Measurements from ENCODE around the gene ENTR1.

ENTR1 gene

DNA sequence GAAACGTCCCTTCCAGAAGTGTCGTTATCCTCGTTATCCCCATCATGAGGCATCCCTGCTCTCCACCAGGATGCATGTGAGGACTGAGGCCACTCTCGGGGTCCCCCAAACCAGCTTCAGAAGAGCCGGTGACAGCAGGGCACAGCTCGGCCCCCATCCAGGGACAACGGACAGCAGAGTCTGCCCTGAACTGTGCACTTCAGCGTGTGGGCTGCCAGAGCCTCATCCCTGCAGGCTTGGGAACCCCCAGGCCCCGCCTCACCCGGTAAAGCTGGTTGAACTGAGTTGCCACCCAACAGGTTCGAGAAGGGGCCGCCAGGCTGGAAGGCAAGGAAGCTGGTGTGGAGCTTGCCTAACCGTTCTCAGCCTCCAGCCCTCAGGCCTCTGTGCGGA, 36.2 kb downstream of the ENTR1 start:
- no peak overlapping the region for H3K4me3 ChIP-seq (ENCODE audit: low read depth, low read length)
- TF ChIP-seq, protein P1, sequence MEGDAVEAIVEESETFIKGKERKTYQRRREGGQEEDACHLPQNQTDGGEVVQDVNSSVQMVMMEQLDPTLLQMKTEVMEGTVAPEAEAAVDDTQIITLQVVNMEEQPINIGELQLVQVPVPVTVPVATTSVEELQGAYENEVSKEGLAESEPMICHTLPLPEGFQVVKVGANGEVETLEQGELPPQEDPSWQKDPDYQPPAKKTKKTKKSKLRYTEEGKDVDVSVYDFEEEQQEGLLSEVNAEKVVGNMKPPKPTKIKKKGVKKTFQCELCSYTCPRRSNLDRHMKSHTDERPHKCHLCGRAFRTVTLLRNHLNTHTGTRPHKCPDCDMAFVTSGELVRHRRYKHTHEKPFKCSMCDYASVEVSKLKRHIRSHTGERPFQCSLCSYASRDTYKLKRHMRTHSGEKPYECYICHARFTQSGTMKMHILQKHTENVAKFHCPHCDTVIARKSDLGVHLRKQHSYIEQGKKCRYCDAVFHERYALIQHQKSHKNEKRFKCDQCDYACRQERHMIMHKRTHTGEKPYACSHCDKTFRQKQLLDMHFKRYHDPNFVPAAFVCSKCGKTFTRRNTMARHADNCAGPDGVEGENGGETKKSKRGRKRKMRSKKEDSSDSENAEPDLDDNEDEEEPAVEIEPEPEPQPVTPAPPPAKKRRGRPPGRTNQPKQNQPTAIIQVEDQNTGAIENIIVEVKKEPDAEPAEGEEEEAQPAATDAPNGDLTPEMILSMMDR (IDR thresholded peaks at IDR 0.05; ENCODE audit: low read depth, low read length): no peak
- DNase-seq (ENCODE audit: low read depth, low spot score): no peak
- in situ Hi-C loops (cut with HindIII; ENCODE audit: low sequenced_read_pairs): no loop called here

DNA sequence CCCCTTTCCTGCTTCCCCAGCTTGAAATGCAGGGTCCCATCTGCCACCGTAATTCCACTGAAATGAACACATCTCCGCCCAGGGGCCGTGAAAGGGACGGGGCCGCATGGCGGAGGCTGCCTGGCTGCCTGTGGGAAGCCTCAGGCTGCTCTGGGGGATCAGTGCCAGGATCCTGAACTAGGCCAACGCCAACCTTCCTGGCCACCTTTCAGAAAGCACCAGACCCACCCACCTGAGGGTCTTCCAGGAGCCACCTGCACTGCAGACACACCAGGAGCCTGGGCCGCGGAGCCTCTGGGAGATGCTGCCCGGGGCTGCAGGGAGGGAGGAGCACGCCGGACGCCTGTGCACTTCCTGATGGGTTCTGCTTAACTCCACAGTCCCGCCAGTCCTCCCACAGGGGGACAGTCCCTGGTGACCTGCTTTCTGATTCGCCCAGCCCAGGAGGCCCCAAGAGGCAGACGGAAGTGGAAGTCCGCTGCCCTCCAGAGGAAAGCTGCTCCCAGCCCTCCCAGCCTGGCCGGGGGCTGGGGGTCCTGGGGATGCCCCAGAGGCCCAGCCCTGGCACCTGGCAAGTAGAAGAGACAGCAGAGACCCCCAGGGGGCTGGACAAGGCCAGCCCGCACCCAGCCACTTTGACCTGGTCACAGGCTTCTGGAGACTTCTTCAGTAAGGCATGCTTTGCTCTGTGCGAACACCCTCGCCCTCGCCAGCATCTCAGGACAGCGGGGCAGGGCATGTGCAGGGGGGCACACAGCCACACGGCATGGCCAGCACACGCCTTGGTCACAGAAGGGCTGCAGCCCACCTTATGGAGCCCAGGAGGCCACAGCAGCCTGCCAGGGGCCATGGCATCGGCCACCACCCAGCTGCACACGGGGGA, 36.9 kb downstream of the ENTR1 start, which contains the start of gene CARD9:
Gene CARD9 (minus strand): TSS at position 370 of the 883 bp plus-strand sequence. CDS start 1,591 bp downstream, outside the sequence.
- in situ Hi-C loops (cut with HindIII; ENCODE audit: low sequenced_read_pairs): no loop called here
- TF ChIP-seq, protein P1 (IDR thresholded peaks at IDR 0.05; ENCODE audit: low read depth, low read length): no peak
- no peak for DNase-seq (ENCODE audit: low read depth, low spot score)
- no peak within 1 kb of the TSS for H3K4me3 ChIP-seq (ENCODE audit: low read depth, low read length)

DNA sequence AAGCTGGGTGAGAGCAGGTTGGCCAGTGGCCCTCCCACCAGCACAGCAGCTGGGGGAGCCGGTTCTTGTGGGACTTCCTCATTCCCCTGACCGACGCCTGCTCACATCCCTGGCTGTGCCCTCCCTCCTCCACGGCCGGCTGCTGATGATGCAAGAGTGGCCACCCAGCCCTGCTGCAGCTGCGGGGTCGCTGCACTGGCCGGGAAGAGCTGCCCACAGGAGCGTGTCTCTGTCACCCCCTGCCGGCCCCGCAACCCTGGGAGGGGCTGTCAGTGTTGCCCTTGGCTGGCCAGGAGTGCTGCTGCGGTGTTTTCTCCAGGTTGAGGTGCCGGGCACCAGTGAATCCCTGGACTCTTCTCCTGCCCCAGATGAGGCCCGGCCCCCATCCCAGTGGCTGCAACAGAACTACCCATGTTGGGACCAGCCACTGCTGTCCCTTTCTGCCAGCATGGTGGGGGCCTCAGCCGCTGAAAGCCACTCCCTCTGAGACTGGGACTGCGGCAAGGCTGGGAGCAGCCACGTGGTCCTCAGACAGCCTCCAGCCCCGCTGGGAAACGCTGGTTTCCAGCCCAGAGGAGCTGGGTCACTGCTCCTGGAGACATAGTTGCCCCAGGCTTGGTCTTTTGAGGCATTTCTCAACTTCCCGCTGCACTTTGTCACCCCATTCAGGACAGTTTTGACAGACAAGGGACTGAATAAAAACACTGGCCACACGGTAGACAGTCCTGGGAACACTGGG, 37.7 kb downstream of the ENTR1 start:
- TF ChIP-seq, protein P1 (IDR thresholded peaks at IDR 0.05; ENCODE audit: low read depth, low read length): peak; percentile 18
- H3K4me3 ChIP-seq (ENCODE audit: low read depth, low read length): no peak overlapping the region
- DNase-seq (ENCODE audit: low read depth, low spot score): peak; percentile 66
- in situ Hi-C loops (cut with HindIII; ENCODE audit: low sequenced_read_pairs): no loop called here

DNA sequence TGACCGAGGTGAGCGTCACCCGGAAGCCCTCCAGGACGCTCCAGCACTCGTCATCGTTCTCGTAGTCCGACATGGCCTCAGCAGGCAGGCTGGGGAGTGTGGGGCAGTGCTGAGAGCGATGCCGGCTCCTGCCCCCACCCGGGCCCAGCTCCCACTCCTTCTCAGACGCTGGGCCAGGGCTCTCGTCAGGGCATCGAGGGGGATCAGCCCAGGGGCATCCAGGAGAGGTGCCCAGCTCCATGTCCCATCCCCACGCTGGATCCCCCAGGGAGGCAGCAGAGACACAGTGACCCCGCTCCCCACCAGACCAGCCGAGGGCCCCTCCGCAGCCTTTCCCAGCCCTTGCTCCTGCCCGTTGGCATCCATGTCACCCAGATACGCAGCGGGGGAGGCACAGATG, 38.4 kb downstream of the ENTR1 start:
- in situ Hi-C loops (cut with HindIII; ENCODE audit: low sequenced_read_pairs): no loop called here

DNA sequence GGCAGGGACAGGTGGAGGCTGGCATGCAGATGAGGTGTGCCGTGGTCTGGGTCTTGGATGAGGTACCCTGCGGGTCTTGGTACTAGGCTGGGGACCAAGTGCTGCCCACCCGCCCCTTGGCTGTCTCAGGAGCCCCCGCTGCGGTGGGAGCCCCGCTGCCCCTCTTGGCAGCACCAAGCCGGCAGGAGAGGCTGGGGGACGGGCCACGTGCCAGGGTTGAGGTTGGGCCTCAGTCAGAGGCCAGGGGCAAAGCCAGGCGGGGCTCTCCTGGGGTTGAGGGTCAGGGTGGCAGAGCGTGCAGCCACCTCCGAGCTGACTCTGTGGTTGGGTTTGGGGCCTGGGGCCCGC, 38.9 kb downstream of the ENTR1 start:
- H3K4me3 ChIP-seq (ENCODE audit: low read depth, low read length): no peak overlapping the region
- DNase-seq (ENCODE audit: low read depth, low spot score): no peak
- in situ Hi-C loops (cut with HindIII; ENCODE audit: low sequenced_read_pairs): no loop called here
- TF ChIP-seq, protein P1 (IDR thresholded peaks at IDR 0.05; ENCODE audit: low read depth, low read length): no peak

More for the DNA sequence above, 38.4 kb downstream of the ENTR1 start:
- H3K4me3 ChIP-seq (ENCODE audit: low read depth, low read length): no peak overlapping the region
- DNase-seq (ENCODE audit: low read depth, low spot score): no peak
- TF ChIP-seq, protein P1 (IDR thresholded peaks at IDR 0.05; ENCODE audit: low read depth, low read length): no peak

DNA sequence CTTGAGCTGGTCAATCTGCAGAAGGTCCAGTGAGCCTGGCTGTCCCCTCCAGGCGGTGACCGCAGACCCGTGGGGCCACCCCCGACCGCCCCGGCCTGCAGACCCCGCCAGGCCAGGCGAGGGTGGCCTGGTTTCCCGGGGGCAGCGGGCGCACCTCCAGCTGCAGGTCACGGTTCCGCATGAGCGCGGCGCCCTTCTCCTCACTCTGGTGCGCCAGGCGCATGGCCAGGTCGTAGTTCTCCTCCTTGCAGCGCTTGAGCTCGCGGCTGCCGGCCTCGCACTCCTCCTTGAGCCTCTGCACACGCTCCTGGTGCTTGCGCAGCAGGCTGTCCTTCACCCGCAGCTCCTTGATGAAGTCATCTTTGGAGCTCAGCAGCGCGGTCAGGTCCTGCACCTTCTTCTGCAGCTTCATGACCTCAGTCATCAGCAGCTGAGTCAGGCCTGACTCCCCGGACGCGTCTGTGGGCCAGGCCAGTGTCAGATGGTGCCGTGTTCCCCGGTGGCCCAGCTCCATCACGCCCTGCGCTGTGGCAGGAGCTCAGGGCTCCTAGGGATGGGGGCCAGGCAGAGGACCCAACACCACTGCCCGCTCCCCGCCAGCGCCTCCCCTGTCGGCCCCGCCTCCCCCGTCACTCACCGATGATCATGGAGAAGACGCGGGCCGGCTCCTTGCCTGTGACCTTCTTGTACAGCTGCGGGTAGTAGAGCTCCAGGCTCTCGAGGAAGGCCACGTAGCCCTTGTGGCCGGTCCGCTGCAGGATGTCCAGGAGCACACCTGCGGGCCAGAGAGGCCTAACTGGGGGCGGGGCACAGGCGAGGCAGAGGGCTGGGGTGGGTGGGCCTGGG, 39.5 kb downstream of the ENTR1 start:
- DNase-seq (ENCODE audit: low read depth, low spot score): no peak
- TF ChIP-seq, protein P1 (IDR thresholded peaks at IDR 0.05; ENCODE audit: low read depth, low read length): no peak
- no peak overlapping the region for H3K4me3 ChIP-seq (ENCODE audit: low read depth, low read length)
- in situ Hi-C loops (cut with HindIII; ENCODE audit: low sequenced_read_pairs): no loop called here
